Ascending aorta (tissue), 2 donors: ENCODE data around the gene RPS8. TPM values are rescaled to one million over a fixed set of nuclear protein-coding genes. Genes with fewer than 3 reads are reported as not detected.
"Not testable (repeated sequence)": the region's sequence is repeated elsewhere in the genome, so short reads cannot be mapped to it uniquely, and the experiment has no call there.

Source experiments
- DNase-seq, 2 donors: peaks; one replicate each; pipeline ENCODE4 v3.0.0-alpha.2; 2019; ENCODE audit warnings: low spot score in 2 of 2
- H3K27ac ChIP-seq, 2 donors: fragments of 200-600 bp; sonication (generic); one replicate each; pipeline ENCODE4 v1.5.1; 2016 to 2017; ENCODE audit warnings: mild to moderate bottlenecking in 1 of 2
- H3K27me3 ChIP-seq: fragments of 200-600 bp; sonication (generic); one replicate; pipeline ENCODE4 v1.5.1; 2017
- H3K36me3 ChIP-seq, 2 donors: fragments of 200-600 bp; sonication (generic); one replicate each; pipeline ENCODE4 v1.5.1; 2016
- H3K4me1 ChIP-seq, 2 donors: fragments of 200-600 bp; sonication (generic); one replicate each; pipeline ENCODE4 v1.5.1; 2016 to 2017; ENCODE audit warnings: mild to moderate bottlenecking in 1 of 2
- H3K4me3 ChIP-seq, 2 donors: fragments of 200-600 bp; sonication (generic); one replicate each; pipeline ENCODE4 v1.5.1; 2016 to 2017; ENCODE audit warnings: mild to moderate bottlenecking in 1 of 2
- H3K9me3 ChIP-seq, 2 donors: fragments of 200-600 bp; sonication (generic); one replicate each; pipeline ENCODE4 v1.5.1; 2016
- intact Hi-C: fragments of 100-400 bp; cut with DNase I; formaldehyde crosslinking; loops from one replicate; pipeline ENCODE4 v1.15.1; 2023
- total RNA-seq: library from RNA; depleted of rRNA; stranded (reverse); fragments of >200 nt; gene quantifications from one replicate; pipeline ENCODE4 v1.1.0, GENCODE V29; 2016
- TF ChIP-seq, protein P1 (sequence below), 3 experiments: fragments of 200-600 bp in 2 of 3; fragments of 450-650 bp in 1 of 3; sonication (generic) in 2 of 3; IDR thresholded peaks; one replicate each; pipeline ENCODE4 v1.5.1; 2016 to 2019; ENCODE audit warnings: antibody characterized with exemption in 3 of 3, mild to moderate bottlenecking in 1 of 3, moderate library complexity in 1 of 3

The RPS8 gene
- total RNA-seq, 1 donor from 2014 or later, result 1,693 TPM

DNA sequence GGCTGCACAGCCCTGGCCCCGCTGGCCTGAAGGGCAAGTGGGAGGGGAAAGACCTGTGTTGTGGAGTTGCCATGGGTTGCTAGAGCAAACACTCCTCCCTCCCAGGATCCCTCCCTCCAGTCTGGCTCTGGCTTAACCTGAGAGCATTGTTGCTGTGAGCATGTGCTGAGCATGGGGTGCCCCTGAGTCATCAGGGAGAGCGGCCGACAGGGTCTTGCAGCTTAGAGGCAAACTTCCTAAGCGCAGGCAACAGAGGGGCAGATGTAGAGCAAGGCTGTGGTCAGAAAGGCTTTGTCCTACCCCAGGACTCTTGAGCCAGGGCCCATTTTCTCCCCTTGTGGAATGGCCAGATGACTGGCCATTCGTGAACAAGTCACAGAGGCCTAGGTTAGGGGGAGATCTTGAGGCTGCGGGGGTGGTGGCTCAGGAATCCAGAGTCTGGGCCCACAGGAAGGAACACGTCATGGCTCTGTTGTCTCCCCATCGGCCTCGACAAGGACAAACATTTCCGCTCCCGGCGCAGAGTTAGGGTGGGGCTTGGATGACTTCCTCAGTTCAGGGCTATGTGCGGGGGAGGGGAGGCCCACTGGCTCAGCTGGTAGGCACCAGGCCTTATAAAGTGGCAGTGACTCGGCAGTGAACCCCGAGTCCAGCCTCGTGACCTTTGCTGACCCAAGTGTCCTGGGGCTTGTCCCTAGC, 32.2 kb downstream of the RPS8 start:
- H3K9me3 ChIP-seq, result no peaks in the 10 kb centered on the region
- H3K4me3 ChIP-seq, result peak overlapping the region in 1 of 2 donors; percentile 38
- TF ChIP-seq, protein P1, sequence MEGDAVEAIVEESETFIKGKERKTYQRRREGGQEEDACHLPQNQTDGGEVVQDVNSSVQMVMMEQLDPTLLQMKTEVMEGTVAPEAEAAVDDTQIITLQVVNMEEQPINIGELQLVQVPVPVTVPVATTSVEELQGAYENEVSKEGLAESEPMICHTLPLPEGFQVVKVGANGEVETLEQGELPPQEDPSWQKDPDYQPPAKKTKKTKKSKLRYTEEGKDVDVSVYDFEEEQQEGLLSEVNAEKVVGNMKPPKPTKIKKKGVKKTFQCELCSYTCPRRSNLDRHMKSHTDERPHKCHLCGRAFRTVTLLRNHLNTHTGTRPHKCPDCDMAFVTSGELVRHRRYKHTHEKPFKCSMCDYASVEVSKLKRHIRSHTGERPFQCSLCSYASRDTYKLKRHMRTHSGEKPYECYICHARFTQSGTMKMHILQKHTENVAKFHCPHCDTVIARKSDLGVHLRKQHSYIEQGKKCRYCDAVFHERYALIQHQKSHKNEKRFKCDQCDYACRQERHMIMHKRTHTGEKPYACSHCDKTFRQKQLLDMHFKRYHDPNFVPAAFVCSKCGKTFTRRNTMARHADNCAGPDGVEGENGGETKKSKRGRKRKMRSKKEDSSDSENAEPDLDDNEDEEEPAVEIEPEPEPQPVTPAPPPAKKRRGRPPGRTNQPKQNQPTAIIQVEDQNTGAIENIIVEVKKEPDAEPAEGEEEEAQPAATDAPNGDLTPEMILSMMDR (IDR thresholded peaks at IDR 0.05), result no peak
- intact Hi-C loops, result loop anchor here (1.0 to 10.0 kb wide), 3 partner anchors 12 to 687 kb away; partner anchors contain the start of gene TESK2
- H3K27ac ChIP-seq, result peak overlapping the region; percentile 99
- no peaks in the 10 kb centered on the region for H3K27me3 ChIP-seq
- peaks cover 56 to 82% of the 10 kb centered on the region in 2 donors for H3K4me1 ChIP-seq
- H3K36me3 ChIP-seq, result peaks cover 33 to 41% of the 10 kb centered on the region in 2 donors
- peak; percentile 99 to 100 for DNase-seq

DNA sequence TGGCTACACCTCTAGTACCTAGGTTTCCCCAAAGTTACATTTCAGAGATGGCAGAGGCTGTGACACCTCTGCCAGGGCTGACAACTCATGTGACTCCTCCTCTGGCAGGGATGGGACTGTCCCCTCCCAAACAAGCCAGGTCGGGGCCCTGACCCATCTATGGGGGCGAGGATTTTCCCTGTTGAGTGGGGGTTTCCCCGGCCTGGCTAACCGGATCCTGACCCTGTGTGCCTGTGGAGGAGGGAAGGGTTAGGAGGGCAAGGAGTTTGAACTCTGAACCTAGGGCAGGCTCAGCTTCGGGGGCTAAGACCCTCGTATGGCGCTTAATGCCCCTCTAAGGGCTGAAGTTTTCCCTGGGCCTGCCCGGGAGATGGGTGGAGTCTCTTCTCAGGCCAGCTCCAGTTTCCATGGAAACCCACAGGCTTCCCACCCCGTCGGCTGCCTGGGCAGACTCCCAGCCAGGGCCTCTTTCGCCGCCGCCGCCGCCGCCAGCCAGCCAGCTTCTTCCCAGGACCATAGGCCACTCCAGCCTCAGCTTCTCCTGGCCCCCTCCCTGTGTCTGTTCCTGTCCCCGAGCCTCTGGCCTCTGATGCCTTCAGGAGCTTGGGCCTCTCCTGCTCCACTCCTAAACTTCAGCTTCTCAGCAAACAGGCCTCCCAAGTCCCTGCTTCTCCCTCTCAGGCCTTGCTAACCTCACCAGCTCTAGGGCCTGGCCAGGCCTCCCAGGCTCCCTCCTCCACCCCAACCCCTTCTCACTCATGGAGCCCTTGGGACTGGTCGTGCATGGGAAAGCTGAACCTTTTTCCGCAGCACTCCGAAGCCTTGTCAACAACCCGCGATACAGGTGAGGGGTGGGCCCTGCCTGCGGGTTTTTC, 33.0 kb downstream of the RPS8 start, which contains the start of gene BTBD19:
TSS of gene BTBD19 (plus strand) at position 461 of the 875 bp plus-strand sequence. CDS start at position 759, 298 bp downstream.
- H3K27me3 ChIP-seq, result no peaks in the 10 kb centered on the region
- peaks cover 48 to 74% of the 10 kb centered on the region in 2 donors for H3K4me1 ChIP-seq
- TF ChIP-seq, protein P1 (IDR thresholded peaks at IDR 0.05), result no peak
- peak within 1 kb of the TSS; percentile 99 for H3K27ac ChIP-seq
- H3K4me3 ChIP-seq, result peak within 1 kb of the TSS; percentile 38 to 45
- DNase-seq, result peak; percentile 10 to 91
- peaks cover 28 to 38% of the 10 kb centered on the region in 2 donors for H3K36me3 ChIP-seq
- H3K9me3 ChIP-seq, result no peaks in the 10 kb centered on the region
- intact Hi-C loops, result loop anchor here (1.0 to 10.0 kb wide), 3 partner anchors 11 to 687 kb away; partner anchors contain the start of gene TESK2

DNA sequence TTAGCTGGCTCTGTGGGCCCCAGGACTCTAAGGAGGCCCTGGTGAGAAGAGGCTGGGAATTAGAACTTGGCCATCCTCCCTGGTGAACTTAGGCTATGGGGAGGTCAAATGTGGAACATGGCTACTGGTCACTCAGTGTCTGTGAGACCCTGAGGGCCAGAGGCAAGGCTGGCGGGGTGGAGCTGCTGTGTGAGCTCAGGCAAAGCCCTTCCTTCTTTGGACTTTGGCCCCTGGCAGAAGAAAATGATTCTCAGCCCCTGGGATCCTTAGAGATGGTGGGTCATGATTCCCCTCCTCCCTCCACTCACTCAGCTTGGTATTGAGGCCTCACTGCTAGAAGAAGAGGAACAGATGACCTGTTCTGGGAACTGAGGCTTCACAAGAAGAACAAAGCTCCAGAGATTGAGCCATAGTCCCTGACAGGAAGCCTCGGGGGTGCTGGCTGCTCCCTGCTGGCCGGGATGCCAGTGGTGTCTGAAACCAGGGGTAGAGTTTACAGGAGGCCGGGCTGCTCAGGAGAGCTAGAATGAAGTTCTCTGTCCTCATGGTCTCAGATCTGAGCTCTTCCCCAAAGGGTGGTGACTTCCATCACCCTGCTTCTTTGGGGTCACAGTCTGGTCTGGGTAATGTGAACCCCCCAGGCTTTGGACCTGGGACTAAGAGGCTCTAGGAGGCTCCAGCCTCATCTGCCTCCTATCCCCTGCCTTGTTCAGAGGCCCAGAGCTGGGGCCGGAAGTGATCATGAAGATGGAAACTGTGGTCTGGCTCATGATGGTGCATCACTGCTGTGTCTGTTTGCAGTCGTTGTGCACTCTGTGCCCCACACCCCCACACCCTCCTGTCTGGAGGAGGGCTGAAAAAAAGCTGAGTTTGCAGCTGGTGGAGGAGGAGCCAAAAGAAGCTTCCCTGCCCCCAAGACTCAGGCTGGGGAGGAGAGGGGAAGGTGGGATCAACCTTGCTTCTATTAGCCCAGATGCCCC, 33.9 kb downstream of the RPS8 start:
- H3K36me3 ChIP-seq, result peaks cover 19 to 35% of the 10 kb centered on the region in 2 donors
- DNase-seq, result peak; percentile 43 to 86
- H3K4me3 ChIP-seq, result peak overlapping the region; percentile 38 to 45
- peaks cover 45 to 70% of the 10 kb centered on the region in 2 donors for H3K4me1 ChIP-seq
- no peaks in the 10 kb centered on the region for H3K27me3 ChIP-seq
- H3K27ac ChIP-seq, result peak overlapping the region; percentile 99
- intact Hi-C loops, result loop anchor here (1.0 to 10.0 kb wide), 3 partner anchors 10 to 686 kb away; partner anchors contain the start of gene TESK2
- TF ChIP-seq, protein P1 (IDR thresholded peaks at IDR 0.05), result no peak
- no peaks in the 10 kb centered on the region for H3K9me3 ChIP-seq

DNA sequence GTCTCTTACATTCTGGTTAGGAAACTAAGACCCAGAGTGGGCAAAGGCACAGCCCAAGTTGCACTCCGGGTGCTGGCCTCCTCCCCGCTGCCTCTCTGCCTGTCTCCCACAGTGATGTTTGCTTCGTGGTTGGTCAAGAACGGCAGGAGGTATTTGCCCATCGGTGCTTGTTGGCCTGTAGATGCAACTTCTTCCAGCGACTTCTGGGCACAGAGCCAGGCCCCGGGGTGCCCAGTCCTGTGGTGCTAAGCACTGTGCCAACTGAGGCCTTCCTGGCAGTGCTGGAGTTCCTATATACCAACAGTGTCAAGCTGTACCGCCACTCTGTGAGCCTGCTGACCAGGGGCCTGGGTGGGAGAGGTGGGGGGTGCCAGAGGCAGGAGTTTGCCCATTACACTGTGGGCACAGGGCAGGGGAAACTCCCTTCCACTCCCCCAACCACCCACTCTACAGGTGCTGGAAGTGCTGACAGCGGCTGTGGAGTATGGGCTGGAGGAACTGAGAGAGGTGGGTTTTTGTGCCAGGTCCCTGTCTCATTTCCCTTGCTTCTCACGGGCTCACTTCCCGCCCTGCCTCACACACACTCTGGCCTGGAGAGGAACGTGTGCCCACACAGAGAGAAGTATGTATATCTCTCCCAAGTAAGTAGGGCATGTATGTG, 34.9 kb downstream of the RPS8 start:
- peaks cover 16 to 31% of the 10 kb centered on the region in 2 donors for H3K36me3 ChIP-seq

DNA sequence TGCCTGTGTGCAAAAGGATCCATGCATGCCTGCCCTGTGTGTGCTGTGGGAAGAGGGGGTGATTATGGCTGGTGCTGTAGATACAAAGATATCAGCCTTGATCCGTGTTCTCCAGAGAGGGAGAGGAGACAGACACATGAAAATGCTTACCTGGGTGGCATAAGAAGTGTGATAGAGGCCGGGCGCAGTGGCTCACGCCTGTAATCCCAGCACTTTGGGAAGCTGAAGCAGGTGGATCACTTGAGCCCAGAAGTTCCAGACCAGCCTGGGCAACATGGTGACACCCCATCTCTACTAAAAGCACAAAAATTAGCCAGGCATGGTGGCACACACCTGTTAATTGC, 35.4 kb downstream of the RPS8 start:
- DNase-seq, intact Hi-C loops, H3K27me3 ChIP-seq, H3K9me3 ChIP-seq: not testable (repeated sequence)
- Histone ChIP-seq H3K4me1 (peaks cover 45 to 61% of the 10 kb centered on the region in 2 donors), H3K36me3 (peaks cover 16 to 31% of the 10 kb centered on the region in 2 donors), H3K27ac (peak overlapping the region; percentile 99), H3K4me3 (peak overlapping the region; percentile 20 to 38)

More for the DNA sequence above, 34.9 kb downstream of the RPS8 start:
- Histone ChIP-seq H3K27ac (peak overlapping the region; percentile 99), H3K9me3 (no peaks in the 10 kb centered on the region), H3K4me1 (peaks cover 45 to 66% of the 10 kb centered on the region in 2 donors), H3K4me3 (peak overlapping the region; percentile 20 to 38), H3K27me3 (no peaks in the 10 kb centered on the region)
- intact Hi-C loops, result no loop called here
- TF ChIP-seq, protein P1 (IDR thresholded peaks at IDR 0.05), result no peak
- peak; percentile 9 to 87 for DNase-seq
